ENCODE measurements around the gene MYO3A.
"Not testable (repeated sequence)": the region's sequence is repeated elsewhere in the genome, so short reads cannot be mapped to it uniquely, and the experiment has no call there.

The MYO3A gene

DNA sequence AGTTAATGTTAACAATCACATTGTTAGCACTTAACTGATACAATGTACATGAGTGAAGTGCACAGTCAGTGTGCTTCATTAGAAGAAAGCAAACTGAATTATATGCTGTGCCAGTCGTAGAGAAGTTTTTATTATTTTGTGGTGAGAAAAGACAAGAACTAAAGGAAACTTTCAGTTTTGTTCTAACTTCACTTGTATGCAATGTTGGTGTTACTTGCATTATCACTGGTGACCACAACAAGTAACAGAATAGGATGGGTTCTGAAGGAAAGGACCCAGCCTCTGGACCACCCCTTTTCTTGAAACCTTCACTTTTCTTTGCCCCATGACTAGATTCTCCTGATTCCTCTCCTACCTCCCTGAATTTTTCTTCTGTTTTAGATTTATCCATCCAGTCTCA, 159.2 kb downstream of the MYO3A start:
- no peak for DNase-seq

DNA sequence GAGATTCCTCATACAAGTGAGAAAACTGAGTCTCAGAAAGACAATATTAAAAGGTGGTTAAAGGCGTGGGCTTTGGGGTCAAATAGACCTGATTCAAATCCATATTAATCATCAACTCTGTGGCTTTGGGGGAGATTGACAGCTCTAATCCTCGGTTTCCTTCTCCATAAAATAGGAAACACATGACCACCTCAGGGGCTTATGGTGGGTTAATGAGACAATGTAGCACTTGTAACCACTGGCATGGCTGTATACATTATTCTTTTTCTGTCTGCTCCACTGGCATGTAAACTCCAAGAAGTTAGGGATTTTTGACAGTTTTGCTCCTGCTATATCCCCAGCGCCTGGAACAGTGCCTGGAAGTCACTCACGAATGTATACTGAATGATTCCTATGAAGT, 161.8 kb downstream of the MYO3A start:
- no peak for DNase-seq

DNA sequence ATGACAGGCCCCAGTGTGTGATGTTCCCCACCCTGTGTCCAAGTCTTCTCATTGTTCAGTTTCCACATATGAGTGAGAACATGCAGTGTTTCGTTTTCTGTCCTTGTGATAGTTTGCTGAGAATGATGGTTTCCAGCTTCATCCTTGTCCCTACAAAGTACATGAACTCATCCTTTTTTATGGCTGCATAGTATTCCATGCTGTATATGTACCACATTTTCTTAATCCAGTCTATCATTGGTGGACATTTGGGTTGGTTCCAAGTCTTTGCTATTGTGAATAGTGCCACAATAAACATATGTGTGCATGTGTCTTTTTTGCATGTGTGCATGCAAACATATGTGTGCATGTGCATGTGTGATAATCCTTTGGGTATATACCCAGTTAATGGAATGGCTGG, 163.5 kb downstream of the MYO3A start:
- DNase-seq = not testable (repeated sequence)

GRCh38 chr10:26112532-26112931, 178.5 kb downstream of the MYO3A start:
- no peak for DNase-seq

DNA sequence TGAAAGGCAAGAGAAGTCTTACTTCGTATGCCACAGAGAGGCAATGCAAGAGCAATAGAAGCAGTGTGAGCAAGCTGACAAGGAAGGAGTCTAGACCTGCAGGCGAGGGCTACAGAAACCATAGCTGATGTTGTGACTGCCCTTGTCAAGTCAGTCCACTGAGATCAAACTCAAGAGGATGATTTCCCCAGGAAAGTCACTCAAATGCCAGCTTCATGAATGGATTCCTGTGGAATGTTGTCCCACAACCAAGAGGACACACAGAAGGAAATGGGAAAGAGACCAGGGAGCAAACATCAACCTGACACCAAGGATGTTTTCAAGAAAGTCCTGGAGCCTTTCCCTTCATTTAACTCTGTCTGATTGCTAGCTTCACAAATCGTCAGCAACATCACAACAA, 204.6 kb downstream of the MYO3A start:
- DNase-seq = no peak

GRCh38 chr10:26156019-26156418, 222.0 kb downstream of the MYO3A start:
- no peak for DNase-seq

DNA sequence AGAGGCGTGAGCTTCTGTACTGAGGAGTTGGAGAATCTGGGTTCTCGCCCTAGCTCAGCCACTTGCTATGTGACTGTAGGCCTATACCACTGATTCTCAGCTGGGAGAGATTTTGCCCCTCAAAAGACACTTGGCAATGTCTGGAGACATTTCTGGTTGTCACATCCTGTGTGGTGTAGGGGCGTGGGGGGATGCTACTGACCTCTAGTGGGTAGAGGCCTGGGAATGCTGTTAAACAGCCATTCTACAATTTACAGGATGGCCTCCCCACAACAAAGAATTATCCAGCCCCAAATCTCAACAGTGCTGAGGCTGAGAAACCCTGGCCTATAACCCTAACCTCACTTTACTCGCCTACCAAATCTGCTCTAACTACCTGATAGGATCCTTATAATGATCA, 223.7 kb downstream of the MYO3A start:
- no peak for DNase-seq

DNA sequence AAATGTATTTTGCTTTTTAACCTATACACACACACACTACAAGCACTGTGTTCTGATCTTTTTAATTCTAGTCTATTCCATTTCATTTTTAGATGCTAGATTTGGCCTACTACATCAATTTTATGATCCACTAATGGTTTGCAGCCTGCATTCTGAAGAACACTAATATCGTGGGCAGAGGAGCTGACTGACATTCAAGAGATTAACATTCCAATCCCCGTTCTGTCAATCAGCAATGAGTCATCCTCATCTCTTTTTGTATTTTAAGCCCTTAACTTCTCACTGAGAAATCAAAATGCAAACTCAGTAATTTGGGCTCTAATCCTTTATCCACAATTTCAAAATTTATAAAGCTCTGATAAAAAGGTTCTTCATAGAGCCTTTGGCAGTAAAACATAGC, 235.4 kb downstream of the MYO3A start:
- no peak for DNase-seq

DNA sequence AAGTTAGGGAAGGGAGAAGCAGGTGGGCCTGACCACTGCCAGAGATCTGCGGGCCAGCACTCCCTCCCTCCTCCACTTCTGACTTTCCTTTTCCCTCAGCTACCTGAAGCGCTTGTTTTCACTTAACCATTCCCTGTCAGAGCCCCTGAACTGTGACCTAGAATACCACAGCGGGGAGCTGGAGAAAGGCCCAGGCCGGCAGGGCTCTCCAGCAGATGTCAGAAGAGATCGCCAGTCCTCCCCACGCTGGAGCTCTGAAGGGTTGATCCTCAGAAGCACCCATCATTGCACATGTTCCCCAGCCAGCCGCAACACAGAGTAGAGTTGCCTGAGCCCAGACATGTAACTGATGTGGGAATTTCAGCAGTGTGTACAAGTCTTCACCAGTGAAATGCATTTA, 238.1 kb downstream of the MYO3A start:
- no peak for DNase-seq

DNA sequence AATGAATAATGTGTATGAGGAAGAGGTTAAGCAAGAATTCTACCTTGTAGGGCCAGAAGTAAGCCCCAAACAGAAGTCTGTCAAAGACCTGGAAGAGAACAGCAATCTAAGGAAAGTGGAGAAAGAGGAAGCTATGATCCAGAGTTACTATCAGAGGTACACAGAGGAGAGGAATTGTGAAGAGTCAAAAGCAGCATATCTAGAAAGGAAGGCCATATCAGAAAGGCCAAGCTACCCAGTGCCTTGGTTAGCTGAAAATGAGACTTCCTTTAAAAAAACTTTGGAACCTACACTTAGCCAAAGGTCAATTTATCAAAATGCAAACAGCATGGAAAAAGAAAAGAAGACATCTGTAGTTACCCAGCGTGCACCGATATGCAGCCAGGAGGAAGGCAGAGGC, 239.8 kb downstream of the MYO3A start:
- DNase-seq = no peak

DNA sequence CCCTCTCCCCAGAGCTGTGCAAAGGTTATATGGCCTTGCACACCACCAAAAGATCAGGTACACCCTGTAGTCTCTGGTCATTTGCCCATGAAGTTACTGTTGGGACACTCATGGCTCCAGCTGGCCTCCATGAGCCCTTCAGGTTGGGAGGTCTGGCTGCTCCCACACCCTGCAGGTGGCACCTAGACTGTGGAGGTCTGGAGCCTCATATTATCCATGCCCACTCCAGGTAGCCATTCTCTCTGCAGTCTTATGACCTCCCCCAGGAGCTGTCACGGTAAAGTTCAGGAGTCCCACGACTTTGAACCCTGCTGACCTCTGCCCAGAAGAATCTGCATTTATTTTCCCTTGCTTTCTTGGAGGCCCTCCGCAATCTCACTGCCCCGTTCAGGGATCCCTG, 243.3 kb downstream of the MYO3A start:
- no peak for DNase-seq

- DNase-seq = no peak
These were observed 260.2 kb downstream of the MYO3A start for GRCh38 chr10:26194275-26194674.

GRCh38 chr10:26197248-26197647, 263.2 kb downstream of the MYO3A start:
- no peak for DNase-seq

GRCh38 chr10:26198119-26198518, 264.1 kb downstream of the MYO3A start:
- no peak for DNase-seq

DNA sequence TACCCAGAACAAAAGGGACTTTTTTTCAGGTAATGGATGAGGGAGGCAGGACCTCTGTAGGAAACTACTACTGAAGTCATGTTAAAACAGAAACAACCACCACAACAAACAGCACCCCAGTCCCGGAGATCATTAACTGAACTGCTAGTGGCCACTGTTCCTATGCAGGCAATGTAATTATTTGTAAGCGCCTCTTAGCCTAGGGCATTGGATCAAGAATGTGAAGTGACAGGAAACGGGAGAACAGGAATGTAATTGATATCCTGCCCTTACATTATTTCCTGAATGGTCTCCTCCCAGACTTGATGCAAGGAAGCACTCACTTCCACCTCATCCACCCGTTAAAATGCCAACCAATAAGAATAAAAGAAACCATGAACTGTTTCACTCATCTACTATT, 265.8 kb downstream of the MYO3A start:
- no peak for DNase-seq

- DNase-seq = no peak
These were observed 271.2 kb downstream of the MYO3A start for GRCh38 chr10:26205223-26205622.

GRCh38 chr10:26211781-26212444, 277.9 kb downstream of the MYO3A start:
- DNase-seq = no peak

GRCh38 chr10:26212511-26212910, 278.5 kb downstream of the MYO3A start:
- DNase-seq = no peak

DNA sequence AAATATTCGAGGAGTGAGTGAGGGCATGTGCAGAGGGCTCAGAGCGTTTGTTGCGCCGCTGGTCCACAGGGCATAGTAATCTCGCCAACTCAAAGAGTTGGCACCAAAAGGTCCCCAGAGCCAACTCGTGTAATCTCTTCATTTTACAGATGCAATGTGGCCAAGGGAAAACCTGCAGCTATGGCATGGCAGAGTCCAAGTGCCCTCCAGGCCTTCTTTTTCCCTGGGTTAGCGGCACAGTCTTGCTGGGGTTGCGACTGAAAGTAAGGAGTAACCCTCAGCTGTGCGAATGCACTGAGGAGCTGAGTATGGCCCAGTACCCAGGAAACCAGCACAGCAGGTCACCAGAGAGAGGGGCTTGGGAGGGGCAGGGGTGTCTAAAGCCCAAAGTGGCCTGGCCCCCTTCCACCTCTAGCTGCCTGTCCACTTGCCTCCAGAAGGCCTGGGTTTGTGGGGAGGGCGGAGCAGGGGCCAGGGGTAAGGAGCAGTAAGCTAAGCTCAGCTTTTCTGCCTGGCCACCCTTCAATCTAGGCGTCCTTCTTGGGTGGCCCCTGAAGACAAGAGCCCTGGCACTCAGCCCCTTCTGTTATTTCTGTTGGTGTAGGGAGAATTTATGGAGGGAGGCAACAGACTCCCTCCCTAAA, 279.2 kb downstream of the MYO3A start:
- DNase-seq = no peak

DNA sequence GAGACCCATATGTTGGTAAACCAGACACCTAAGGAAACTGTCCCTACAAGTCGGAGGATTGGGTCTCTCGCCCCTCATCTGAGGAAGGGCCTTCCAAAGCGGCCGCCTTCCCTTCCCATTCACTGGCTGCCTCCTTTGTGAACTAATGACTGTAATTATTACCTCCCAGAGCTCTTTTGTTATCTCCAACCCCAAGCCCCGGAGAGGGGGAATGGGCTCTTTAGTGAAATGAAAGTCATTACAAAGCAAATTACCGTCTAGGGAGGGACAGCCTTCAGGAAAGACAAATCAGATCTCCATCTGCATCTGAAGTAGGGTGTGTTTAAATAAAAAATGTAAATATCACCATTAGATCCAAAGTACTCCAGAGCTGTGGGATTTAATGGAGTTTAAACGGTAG, 280.0 kb downstream of the MYO3A start:
- no peak for DNase-seq

GRCh38 chr10:26214551-26215395, 280.7 kb downstream of the MYO3A start:
- DNase-seq = no peak

DNA sequence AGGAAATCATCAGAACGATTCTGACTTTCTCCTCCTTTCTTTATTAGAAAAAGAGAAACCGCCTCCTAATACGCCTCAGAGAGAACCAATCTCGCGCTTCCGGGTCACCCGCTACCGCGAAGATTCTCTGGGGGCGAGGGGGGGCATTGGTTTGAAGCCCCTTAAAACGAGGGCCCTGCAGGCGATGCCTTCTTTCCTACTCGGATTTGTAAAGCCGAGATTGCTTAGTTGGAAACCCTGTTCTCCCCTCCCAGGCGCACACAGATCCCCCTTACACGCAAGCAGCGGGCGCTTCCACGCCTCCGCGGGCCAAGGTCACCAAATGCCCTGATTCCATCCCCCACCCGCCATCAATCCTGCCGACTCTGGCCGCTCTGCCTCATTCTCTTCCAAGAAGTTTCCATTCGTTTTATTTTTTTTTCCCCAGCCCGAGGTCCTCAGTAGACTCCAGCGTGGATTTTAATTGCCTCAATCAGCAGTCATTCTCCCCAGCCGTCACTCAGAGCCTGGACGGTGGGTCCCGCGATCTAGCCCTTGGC, 281.4 kb downstream of the MYO3A start:
- DNase-seq = no peak

- no peak for DNase-seq
These were observed 282.0 kb downstream of the MYO3A start for GRCh38 chr10:26215935-26216584.
